ENCODE data around the gene CLMP. TPM values are rescaled to one million over a fixed set of nuclear protein-coding genes. Genes with fewer than 3 reads are reported as not detected.

CLMP gene
- total and polyA plus RNA-seq, 9 of the 15 experiments (the other 6 are each of a cell fraction or from before 2014, with no cell fraction given): 0.02 to 0.15 (median 0.03) TPM; not detected in 6

- TF ChIP-seq ARID4B (CRISPR knock-in tag; IDR thresholded peaks at IDR 0.05) (no peak), DDX20 (tag; IDR thresholded peaks at IDR 0.05; ENCODE audit: low read depth) (no peak)
- TF ChIP-seq, protein P1, sequence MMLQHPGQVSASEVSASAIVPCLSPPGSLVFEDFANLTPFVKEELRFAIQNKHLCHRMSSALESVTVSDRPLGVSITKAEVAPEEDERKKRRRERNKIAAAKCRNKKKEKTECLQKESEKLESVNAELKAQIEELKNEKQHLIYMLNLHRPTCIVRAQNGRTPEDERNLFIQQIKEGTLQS (IDR thresholded peaks at IDR 0.05): peak; percentile 27; the same call in 1 of the 2 replicates
- TF ChIP-seq, protein P1 (CRISPR knock-in tag; conservative IDR thresholded peaks at IDR 0.05): no peak
These were observed 20.6 kb downstream of the CLMP start (continued) for GRCh38 chr11:123174196-123175183.

All from K562 (cell line).